Chondrocyte (in vitro differentiated cells): ENCODE data around the gene MSANTD3. TPM values are rescaled to one million over a fixed set of nuclear protein-coding genes. Genes with fewer than 3 reads are reported as not detected.

Experiments used
- DNase-seq: peaks from one replicate; pipeline ENCODE4 v3.0.0; 2021; ENCODE audit warnings: mixed read lengths, low spot score
- H3K27ac Mint-ChIP-seq: one replicate; pipeline ENCODE4 v1.8.0; 2021; ENCODE audit warnings: mild to moderate bottlenecking, moderate library complexity, mixed read lengths; ENCODE audit not compliant: unreplicated experiment
- H3K27me3 Mint-ChIP-seq: 2 replicates; pipeline ENCODE4 v1.8.0; 2021; ENCODE audit warnings: low read depth, mixed read lengths
- H3K36me3 Mint-ChIP-seq: 2 replicates; pipeline ENCODE4 v1.8.0; 2021; ENCODE audit warnings: low read depth, mixed read lengths
- H3K4me1 Mint-ChIP-seq: 2 replicates; pipeline ENCODE4 v1.8.0; 2021; ENCODE audit warnings: low read depth, mild to moderate bottlenecking, mixed read lengths
- H3K4me3 Mint-ChIP-seq: one replicate; pipeline ENCODE4 v1.8.0; 2021; ENCODE audit warnings: mild to moderate bottlenecking, moderate library complexity, mixed read lengths; ENCODE audit not compliant: unreplicated experiment
- H3K9me3 Mint-ChIP-seq: 2 replicates; pipeline ENCODE4 v1.8.0; 2021; ENCODE audit warnings: low read depth, mixed read lengths
- CTCF ChIP-seq: fragments of 200-600 bp; sonication (generic); IDR thresholded peaks from 2 replicates; pipeline ENCODE4 v1.5.0; 2021; ENCODE audit warnings: antibody characterized with exemption, mild to moderate bottlenecking, moderate library complexity
- total RNA-seq: library from RNA; stranded (reverse); gene quantifications from 3 replicates; pipeline ENCODE4 v1.2.1, GENCODE V29; 2021

MSANTD3 gene
- total RNA-seq, 1 donor from 2014 or later = 54.0 TPM

GRCh38 chr9:100474924-100475276 lies 48.0 kb downstream of the MSANTD3 start:
- Mint-ChIP-seq H3K36me3 (peaks cover 2% of the 10 kb centered on the region), H3K27me3 (no peaks in the 10 kb centered on the region), H3K4me3 (no peak overlapping the region), H3K9me3 (peaks cover 4% of the 10 kb centered on the region), H3K27ac (no peak overlapping the region), H3K4me1 (peaks cover 6% of the 10 kb centered on the region)
- no peak for TF ChIP-seq CTCF
- DNase-seq = no peak

- no peak for TF ChIP-seq CTCF
- no peak for DNase-seq
- peaks cover 4% of the 10 kb centered on the region for H3K9me3 Mint-ChIP-seq
- H3K27me3 Mint-ChIP-seq = no peaks in the 10 kb centered on the region
- peaks cover 6% of the 10 kb centered on the region for H3K4me1 Mint-ChIP-seq
- H3K4me3 Mint-ChIP-seq = no peak overlapping the region
- H3K36me3 Mint-ChIP-seq = peaks cover 2% of the 10 kb centered on the region
- H3K27ac Mint-ChIP-seq = no peak overlapping the region
These were observed 50.3 kb downstream of the MSANTD3 start for GRCh38 chr9:100477241-100477640.

- no peak for TF ChIP-seq CTCF
- H3K27ac Mint-ChIP-seq = no peak overlapping the region
- no peak for DNase-seq
- H3K4me3 Mint-ChIP-seq = no peak overlapping the region
- peaks cover 2% of the 10 kb centered on the region for H3K36me3 Mint-ChIP-seq
- peaks cover 6% of the 10 kb centered on the region for H3K4me1 Mint-ChIP-seq
- peaks cover 4% of the 10 kb centered on the region for H3K9me3 Mint-ChIP-seq
- H3K27me3 Mint-ChIP-seq = no peaks in the 10 kb centered on the region
These were observed 51.2 kb downstream of the MSANTD3 start for GRCh38 chr9:100478192-100478591.

GRCh38 chr9:100479820-100480219 lies 52.9 kb downstream of the MSANTD3 start:
- no peak overlapping the region for H3K27ac Mint-ChIP-seq
- H3K27me3 Mint-ChIP-seq = no peaks in the 10 kb centered on the region
- no peak for DNase-seq
- H3K4me1 Mint-ChIP-seq = no peaks in the 10 kb centered on the region
- H3K9me3 Mint-ChIP-seq = peaks cover 4% of the 10 kb centered on the region
- no peaks in the 10 kb centered on the region for H3K36me3 Mint-ChIP-seq
- no peak for TF ChIP-seq CTCF
- H3K4me3 Mint-ChIP-seq = no peak overlapping the region

GRCh38 chr9:100485196-100485595 lies 58.3 kb downstream of the MSANTD3 start:
- Mint-ChIP-seq H3K4me1 (peaks cover 6% of the 10 kb centered on the region), H3K27ac (no peak overlapping the region), H3K9me3 (no peaks in the 10 kb centered on the region), H3K4me3 (no peak overlapping the region), H3K36me3 (no peaks in the 10 kb centered on the region), H3K27me3 (no peaks in the 10 kb centered on the region)
- DNase-seq = no peak
- TF ChIP-seq CTCF = no peak
